HG02678 (cell line): ENCODE measurements around the gene SEC11C.

ENCODE experiments used
- ATAC-seq: cut with Tn5 transposase; IDR thresholded peaks from one replicate; pipeline ENCODE4 v1.9.1; 2021; ENCODE audit warnings: mild to moderate bottlenecking, moderate library complexity; ENCODE audit not compliant: unreplicated experiment

Gene SEC11C

GRCh38 chr18:59143441-59143840, 3.8 kb downstream of the SEC11C start:
- ATAC-seq: no peak

GRCh38 chr18:59144483-59144882, 4.8 kb downstream of the SEC11C start:
- ATAC-seq: no peak

- no peak for ATAC-seq
Observed at GRCh38 chr18:59145055-59145454, 5.4 kb downstream of the SEC11C start.

GRCh38 chr18:59148192-59148591, 8.5 kb downstream of the SEC11C start:
- ATAC-seq: no peak

- no peak for ATAC-seq
Observed at GRCh38 chr18:59149007-59149406, 9.3 kb downstream of the SEC11C start.

- no peak for ATAC-seq
Observed at GRCh38 chr18:59149416-59149815, 9.7 kb downstream of the SEC11C start.

GRCh38 chr18:59150236-59150635, 10.6 kb downstream of the SEC11C start:
- ATAC-seq: no peak

GRCh38 chr18:59155153-59155552, 15.5 kb downstream of the SEC11C start:
- ATAC-seq: no peak

- no peak for ATAC-seq
Observed at GRCh38 chr18:59156316-59156715, 16.6 kb downstream of the SEC11C start.

GRCh38 chr18:59159265-59159664, 19.6 kb downstream of the SEC11C start:
- ATAC-seq: no peak

- ATAC-seq: no peak
Observed at GRCh38 chr18:59159986-59160385, 20.3 kb downstream of the SEC11C start.

- no peak for ATAC-seq
Observed at GRCh38 chr18:59172664-59173249, 33.1 kb downstream of the SEC11C start.

GRCh38 chr18:59177485-59177884, 37.8 kb downstream of the SEC11C start:
- ATAC-seq: no peak

GRCh38 chr18:59180150-59180845, 40.6 kb downstream of the SEC11C start:
- ATAC-seq: no peak

GRCh38 chr18:59182673-59183072, 43.0 kb downstream of the SEC11C start:
- no peak for ATAC-seq

- no peak for ATAC-seq
Observed at GRCh38 chr18:59189008-59189407, 49.3 kb downstream of the SEC11C start.

- no peak for ATAC-seq
Observed at GRCh38 chr18:59189746-59190145, 50.1 kb downstream of the SEC11C start.

- ATAC-seq: no peak
Observed at GRCh38 chr18:59196161-59196725, 56.6 kb downstream of the SEC11C start.

- no peak for ATAC-seq
Observed at GRCh38 chr18:59197636-59198035, 58.0 kb downstream of the SEC11C start.

GRCh38 chr18:59198215-59198614, 58.5 kb downstream of the SEC11C start:
- ATAC-seq: no peak

- no peak for ATAC-seq
Observed at GRCh38 chr18:59200787-59201186, 61.1 kb downstream of the SEC11C start.

- no peak for ATAC-seq
Observed at GRCh38 chr18:59202258-59202820, 62.7 kb downstream of the SEC11C start.
